ENCODE results near the gene TMEM63C. TPM values are rescaled to one million over a fixed set of nuclear protein-coding genes. Genes with fewer than 3 reads are reported as not detected.

TMEM63C gene
- polyA plus RNA-seq, 1 donor (not counting 4 experiments of a cell fraction or from before 2014, with no cell fraction given): 0.66 TPM

GRCh38 chr14:77240336-77240915 lies 58.8 kb downstream of the TMEM63C start:
- no peak overlapping the region for H3K27ac ChIP-seq (ENCODE audit: control insufficient read depth, insufficient read depth, low read length)
- no peak overlapping the region for H3K9ac ChIP-seq (ENCODE audit: control insufficient read depth, extremely low read depth, insufficient read depth, low read length)
- H3K9me1 ChIP-seq (ENCODE audit: control insufficient read depth, extremely low read depth, insufficient read depth, low read length): no peaks in the 10 kb centered on the region
- H4K20me1 ChIP-seq (ENCODE audit: control insufficient read depth, extremely low read depth, insufficient read depth, low read length): no peaks in the 10 kb centered on the region
- H3K36me3 ChIP-seq (ENCODE audit: control insufficient read depth in 2 of 2, extremely low read depth in 1 of 2, insufficient read depth in 2 of 2, low read length in 2 of 2): no peaks in the 10 kb centered on the region
- H3K4me3 ChIP-seq (ENCODE audit: control insufficient read depth in 2 of 3, extremely low read depth in 1 of 3, insufficient read depth in 2 of 3, low read depth in 1 of 3, low read length in 3 of 3): no peak overlapping the region
- no peak for DNase-seq (ENCODE audit: low read depth, low spot score)
- dilution Hi-C loops (cut with MboI; ENCODE audit: extremely low pct_ligation_motif_present, low sequenced_read_pairs): no loop called here
- no peaks in the 10 kb centered on the region for H3K9me3 ChIP-seq (ENCODE audit: control insufficient read depth, low read depth, low read length)
- TF ChIP-seq EZH2 (IDR thresholded peaks at IDR 0.05; ENCODE audit: low read length): no peak
- TF ChIP-seq, protein P1, sequence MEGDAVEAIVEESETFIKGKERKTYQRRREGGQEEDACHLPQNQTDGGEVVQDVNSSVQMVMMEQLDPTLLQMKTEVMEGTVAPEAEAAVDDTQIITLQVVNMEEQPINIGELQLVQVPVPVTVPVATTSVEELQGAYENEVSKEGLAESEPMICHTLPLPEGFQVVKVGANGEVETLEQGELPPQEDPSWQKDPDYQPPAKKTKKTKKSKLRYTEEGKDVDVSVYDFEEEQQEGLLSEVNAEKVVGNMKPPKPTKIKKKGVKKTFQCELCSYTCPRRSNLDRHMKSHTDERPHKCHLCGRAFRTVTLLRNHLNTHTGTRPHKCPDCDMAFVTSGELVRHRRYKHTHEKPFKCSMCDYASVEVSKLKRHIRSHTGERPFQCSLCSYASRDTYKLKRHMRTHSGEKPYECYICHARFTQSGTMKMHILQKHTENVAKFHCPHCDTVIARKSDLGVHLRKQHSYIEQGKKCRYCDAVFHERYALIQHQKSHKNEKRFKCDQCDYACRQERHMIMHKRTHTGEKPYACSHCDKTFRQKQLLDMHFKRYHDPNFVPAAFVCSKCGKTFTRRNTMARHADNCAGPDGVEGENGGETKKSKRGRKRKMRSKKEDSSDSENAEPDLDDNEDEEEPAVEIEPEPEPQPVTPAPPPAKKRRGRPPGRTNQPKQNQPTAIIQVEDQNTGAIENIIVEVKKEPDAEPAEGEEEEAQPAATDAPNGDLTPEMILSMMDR (optimal IDR thresholded peaks at IDR 0.05 in 1 of 3, IDR thresholded peaks at IDR 0.05 in 1 of 3, conservative IDR thresholded peaks at IDR 0.05 in 1 of 3; ENCODE audit: extremely low read depth in 1 of 3, insufficient read depth in 2 of 3, low read length in 3 of 3): no peak
- no peak for FAIRE-seq
- no peaks in the 10 kb centered on the region for H3K4me1 ChIP-seq (ENCODE audit: control insufficient read depth, extremely low read depth, insufficient read depth, low read length)
- no peak overlapping the region for H2AFZ ChIP-seq (ENCODE audit: control insufficient read depth, low read length)
- no peaks in the 10 kb centered on the region for H3K79me2 ChIP-seq (ENCODE audit: control insufficient read depth, insufficient read depth, low read length)
- no peak overlapping the region for H3K4me2 ChIP-seq (ENCODE audit: control insufficient read depth, extremely low read depth, insufficient read depth, low read depth, low read length)
- H3K27me3 ChIP-seq (ENCODE audit: control insufficient read depth, extremely low read depth, insufficient read depth, low read length): no peaks in the 10 kb centered on the region

- H3K79me2 ChIP-seq (ENCODE audit: control insufficient read depth, insufficient read depth, low read length): no peaks in the 10 kb centered on the region
- H3K9me1 ChIP-seq (ENCODE audit: control insufficient read depth, extremely low read depth, insufficient read depth, low read length): no peaks in the 10 kb centered on the region
- no peaks in the 10 kb centered on the region for H3K4me1 ChIP-seq (ENCODE audit: control insufficient read depth, extremely low read depth, insufficient read depth, low read length)
- no peak overlapping the region for H2AFZ ChIP-seq (ENCODE audit: control insufficient read depth, low read length)
- H3K4me3 ChIP-seq (ENCODE audit: control insufficient read depth in 2 of 3, extremely low read depth in 1 of 3, insufficient read depth in 2 of 3, low read depth in 1 of 3, low read length in 3 of 3): no peak overlapping the region
- no peaks in the 10 kb centered on the region for H3K27me3 ChIP-seq (ENCODE audit: control insufficient read depth, extremely low read depth, insufficient read depth, low read length)
- no peaks in the 10 kb centered on the region for H3K36me3 ChIP-seq (ENCODE audit: control insufficient read depth in 2 of 2, extremely low read depth in 1 of 2, insufficient read depth in 2 of 2, low read length in 2 of 2)
- dilution Hi-C loops (cut with MboI; ENCODE audit: extremely low pct_ligation_motif_present, low sequenced_read_pairs): no loop called here
- DNase-seq (ENCODE audit: low read depth, low spot score): no peak
- no peak overlapping the region for H3K9ac ChIP-seq (ENCODE audit: control insufficient read depth, extremely low read depth, insufficient read depth, low read length)
- H3K9me3 ChIP-seq (ENCODE audit: control insufficient read depth, low read depth, low read length): no peaks in the 10 kb centered on the region
- no peak overlapping the region for H3K27ac ChIP-seq (ENCODE audit: control insufficient read depth, insufficient read depth, low read length)
- H3K4me2 ChIP-seq (ENCODE audit: control insufficient read depth, extremely low read depth, insufficient read depth, low read depth, low read length): no peak overlapping the region
- H4K20me1 ChIP-seq (ENCODE audit: control insufficient read depth, extremely low read depth, insufficient read depth, low read length): no peaks in the 10 kb centered on the region
- FAIRE-seq: no peak
- TF ChIP-seq, protein P1 (optimal IDR thresholded peaks at IDR 0.05 in 1 of 3, IDR thresholded peaks at IDR 0.05 in 1 of 3, conservative IDR thresholded peaks at IDR 0.05 in 1 of 3; ENCODE audit: extremely low read depth in 1 of 3, insufficient read depth in 2 of 3, low read length in 3 of 3): no peak
- no peak for TF ChIP-seq EZH2 (IDR thresholded peaks at IDR 0.05; ENCODE audit: low read length)
Observed at GRCh38 chr14:77241955-77242354, 60.4 kb downstream of the TMEM63C start.
